Measurements from ENCODE around the gene SLC26A6. TPM values are rescaled to one million over a fixed set of nuclear protein-coding genes. Genes with fewer than 3 reads are reported as not detected.
A peak's percentile ranks its signal among the peaks of the same experiment; 100 is the strongest.

Gene SLC26A6
- total and polyA plus RNA-seq, 7 donors: 4.5 to 13.0 (median 6.2) TPM

- WGBS, 3 donors: 76 to 82% (median 78%) methylated on average over 6 of the region's 6 CpGs
- Histone ChIP-seq H3K9me3 (no peaks in the 10 kb centered on the region), H3K36me3 (ENCODE audit: insufficient read depth in 1 of 2, low read depth in 1 of 2) (peaks cover 2 to 37% of the 10 kb centered on the region in 2 donors), H3K27me3 (ENCODE audit: insufficient read depth in 3 of 3, low read length in 2 of 3) (no peaks in the 10 kb centered on the region), H3K4me1 (no peaks in the 10 kb centered on the region), H3K27ac (no peak overlapping the region), H3K4me3 (no peak overlapping the region)
- ATAC-seq (no peak), DNase-seq (no peak)
- intact Hi-C loops (cut with DNase I): no loop called here
- no peak for TF ChIP-seq CTCF (IDR thresholded peaks at IDR 0.05)
Measured at GRCh38 chr3:48623851-48624547, 11.3 kb downstream of the SLC26A6 start.

- H3K27me3 ChIP-seq (ENCODE audit: insufficient read depth in 3 of 3, low read length in 2 of 3): no peaks in the 10 kb centered on the region
- ATAC-seq: peak in 1 of 4 donors; percentile 10
- intact Hi-C loops (cut with DNase I): no loop called here
- WGBS, 3 donors: 83 to 89% (median 86%) methylated on average over 19 of the region's 19 CpGs
- peaks cover 13% of the 10 kb centered on the region for H3K9me3 ChIP-seq
- H3K4me3 ChIP-seq: no peak within 1 kb of the TSS
- no peak for DNase-seq
- TF ChIP-seq CTCF (IDR thresholded peaks at IDR 0.05): no peak
- H3K27ac ChIP-seq: no peak within 1 kb of the TSS
- no peaks in the 10 kb centered on the region for H3K4me1 ChIP-seq
- H3K36me3 ChIP-seq (ENCODE audit: insufficient read depth in 1 of 2, low read depth in 1 of 2): peaks cover 0 to 17% of the 10 kb centered on the region in 2 donors
Measured at GRCh38 chr3:48621461-48621869, 13.8 kb downstream of the SLC26A6 start, which contains the start of gene TMEM89. TSS of gene TMEM89 (minus strand) at chr3:48621769. CDS start at chr3:48621756, 13 bp downstream.

- peaks cover 0 to under 1% of the 10 kb centered on the region in 2 donors for H3K36me3 ChIP-seq (ENCODE audit: insufficient read depth in 1 of 2, low read depth in 1 of 2)
- H3K4me1 ChIP-seq: no peaks in the 10 kb centered on the region
- ATAC-seq: no peak
- H3K27ac ChIP-seq: no peak overlapping the region
- intact Hi-C loops (cut with DNase I): no loop called here
- DNase-seq: no peak
- no peak for TF ChIP-seq CTCF (IDR thresholded peaks at IDR 0.05)
- 82 to 84% (median 83%) methylated on average over 7 of the region's 7 CpGs for WGBS, 3 donors
- no peak overlapping the region for H3K4me3 ChIP-seq
- H3K9me3 ChIP-seq: peaks cover 13% of the 10 kb centered on the region
- H3K27me3 ChIP-seq (ENCODE audit: insufficient read depth in 3 of 3, low read length in 2 of 3): no peaks in the 10 kb centered on the region
Measured at GRCh38 chr3:48619541-48620524, 15.4 kb downstream of the SLC26A6 start.

- intact Hi-C loops (cut with DNase I): no loop called here
- H3K36me3 ChIP-seq (ENCODE audit: insufficient read depth in 1 of 2, low read depth in 1 of 2): no peaks in the 10 kb centered on the region
- ATAC-seq (no peak), DNase-seq (peak in 1 of 2 donors; percentile 14)
- no peak overlapping the region for H3K4me3 ChIP-seq
- H3K4me1 ChIP-seq: no peaks in the 10 kb centered on the region
- H3K27me3 ChIP-seq (ENCODE audit: insufficient read depth in 3 of 3, low read length in 2 of 3): no peaks in the 10 kb centered on the region
- peaks cover 13% of the 10 kb centered on the region for H3K9me3 ChIP-seq
- WGBS, 3 donors: 93 to 97% (median 93%) methylated on average over 4 of the region's 4 CpGs
- TF ChIP-seq CTCF (IDR thresholded peaks at IDR 0.05): no peak
- H3K27ac ChIP-seq: no peak overlapping the region
Measured at GRCh38 chr3:48617559-48617958, 17.7 kb downstream of the SLC26A6 start.
